ENCODE measurements around the gene SRSF4.
A peak's percentile ranks its signal among the peaks of the same experiment; 100 is the strongest.
"Not testable (repeated sequence)": the region's sequence is repeated elsewhere in the genome, so short reads cannot be mapped to it uniquely, and the experiment has no call there.

SRSF4 gene

GRCh38 chr1:29181413-29182225 lies at the start of gene SRSF4:
SRSF4 (minus strand) TSS chr1:29181900; CDS start chr1:29181752, 148 bp downstream.
- DNase-seq (ENCODE audit: low spot score): peak; percentile 97

- DNase-seq (ENCODE audit: low spot score): peak; percentile 96
Observed at GRCh38 chr1:29230553-29231378, 49.1 kb upstream of the SRSF4 start, which contains the start of gene MECR. MECR (minus strand) TSS chr1:29230934; CDS start chr1:29230906, 28 bp downstream.

GRCh38 chr1:29230204-29230552 lies 48.5 kb upstream of the SRSF4 start:
- no peak for DNase-seq (ENCODE audit: low spot score)

- DNase-seq (ENCODE audit: low spot score): no peak
Observed at GRCh38 chr1:29227511-29227910, 45.8 kb upstream of the SRSF4 start.

GRCh38 chr1:29225361-29225760 lies 43.7 kb upstream of the SRSF4 start:
- DNase-seq (ENCODE audit: low spot score): no peak

- no peak for DNase-seq (ENCODE audit: low spot score)
Observed at GRCh38 chr1:29224356-29224837, 42.7 kb upstream of the SRSF4 start.

- DNase-seq (ENCODE audit: low spot score): no peak
Observed at GRCh38 chr1:29223521-29223920, 41.8 kb upstream of the SRSF4 start.

- DNase-seq (ENCODE audit: low spot score): no peak
Observed at GRCh38 chr1:29222686-29223085, 41.0 kb upstream of the SRSF4 start.

GRCh38 chr1:29222260-29222659 lies 40.6 kb upstream of the SRSF4 start:
- not testable (repeated sequence) for DNase-seq (ENCODE audit: low spot score)

- no peak for DNase-seq (ENCODE audit: low spot score)
Observed at GRCh38 chr1:29221296-29221695, 39.6 kb upstream of the SRSF4 start.

- DNase-seq (ENCODE audit: low spot score): no peak
Observed at GRCh38 chr1:29218223-29218622, 36.5 kb upstream of the SRSF4 start.

- no peak for DNase-seq (ENCODE audit: low spot score)
Observed at GRCh38 chr1:29217633-29218032, 35.9 kb upstream of the SRSF4 start.

GRCh38 chr1:29213055-29213454 lies 31.4 kb upstream of the SRSF4 start:
- DNase-seq (ENCODE audit: low spot score): no peak

GRCh38 chr1:29211086-29212030 lies 29.7 kb upstream of the SRSF4 start:
- DNase-seq (ENCODE audit: low spot score): peak; percentile 77

GRCh38 chr1:29210278-29211085 lies 28.8 kb upstream of the SRSF4 start:
- DNase-seq (ENCODE audit: low spot score): peak; percentile 79

- DNase-seq (ENCODE audit: low spot score): no peak
Observed at GRCh38 chr1:29209173-29209572, 27.5 kb upstream of the SRSF4 start.

- DNase-seq (ENCODE audit: low spot score): no peak
Observed at GRCh38 chr1:29208442-29208841, 26.7 kb upstream of the SRSF4 start.

GRCh38 chr1:29202584-29203340 lies 21.1 kb upstream of the SRSF4 start:
- peak; percentile 86 for DNase-seq (ENCODE audit: low spot score)

GRCh38 chr1:29202053-29202452 lies 20.4 kb upstream of the SRSF4 start:
- no peak for DNase-seq (ENCODE audit: low spot score)

GRCh38 chr1:29201595-29202051 lies 19.9 kb upstream of the SRSF4 start:
- DNase-seq (ENCODE audit: low spot score): no peak
